GM12891 (cell line): ENCODE results near the gene GNE.

Experiments used
- POLR2A ChIP-seq: IDR thresholded peaks from 2 replicates; pipeline ENCODE4 v1.6.1; 2011; ENCODE audit warnings: low read depth, low read length, control low read depth
- POLR2AphosphoS5 ChIP-seq: IDR thresholded peaks from 2 replicates; pipeline ENCODE4 v1.6.1; 2011; ENCODE audit warnings: low read depth, low read length, control low read depth
- POU2F2 ChIP-seq: IDR thresholded peaks from 2 replicates; pipeline ENCODE4 v1.6.1; 2011; ENCODE audit warnings: low read depth, mild to moderate bottlenecking, control low read depth, low read length, moderate library complexity
- SPI1 ChIP-seq: IDR thresholded peaks from 2 replicates; pipeline ENCODE4 v1.6.1; 2011; ENCODE audit warnings: low read depth, low read length, control low read depth
- TAF1 ChIP-seq: IDR thresholded peaks from 2 replicates; pipeline ENCODE4 v1.6.1; 2011; ENCODE audit warnings: low read depth, low read length, control low read depth

DNA sequence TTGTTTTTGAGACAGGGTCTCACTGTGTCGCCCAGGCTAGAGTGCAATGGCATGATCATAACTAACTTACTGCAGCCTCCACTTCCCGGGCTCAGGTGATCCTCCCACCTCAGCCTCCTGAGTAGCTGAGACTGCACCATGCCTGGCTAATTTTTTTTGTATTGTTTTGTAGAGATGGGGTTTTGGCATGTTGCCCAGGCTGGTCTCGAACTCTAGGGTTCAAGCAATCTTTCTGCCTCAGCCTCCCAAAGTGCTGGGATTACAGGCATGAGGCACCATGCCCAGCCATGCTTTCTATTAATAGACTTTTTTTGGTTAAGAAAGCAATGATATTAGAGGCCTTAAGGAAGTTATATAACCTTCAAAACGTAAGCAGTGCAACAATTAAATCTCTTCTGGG is 44.3 kb downstream of the GNE start:
- TF ChIP-seq POLR2A (no peak), TAF1 (no peak), POLR2AphosphoS5 (no peak), POU2F2 (no peak), SPI1 (no peak)
